GM19351 (cell line): ENCODE results near the gene NKD2.
"Not testable (repeated sequence)": the region's sequence is repeated elsewhere in the genome, so short reads cannot be mapped to it uniquely, and the experiment has no call there.

Source experiments
- ATAC-seq: cut with Tn5 transposase; IDR thresholded peaks from one replicate; pipeline ENCODE4 v1.9.1; 2021; ENCODE audit warnings: mild to moderate bottlenecking, moderate library complexity; ENCODE audit not compliant: unreplicated experiment

The NKD2 gene

DNA sequence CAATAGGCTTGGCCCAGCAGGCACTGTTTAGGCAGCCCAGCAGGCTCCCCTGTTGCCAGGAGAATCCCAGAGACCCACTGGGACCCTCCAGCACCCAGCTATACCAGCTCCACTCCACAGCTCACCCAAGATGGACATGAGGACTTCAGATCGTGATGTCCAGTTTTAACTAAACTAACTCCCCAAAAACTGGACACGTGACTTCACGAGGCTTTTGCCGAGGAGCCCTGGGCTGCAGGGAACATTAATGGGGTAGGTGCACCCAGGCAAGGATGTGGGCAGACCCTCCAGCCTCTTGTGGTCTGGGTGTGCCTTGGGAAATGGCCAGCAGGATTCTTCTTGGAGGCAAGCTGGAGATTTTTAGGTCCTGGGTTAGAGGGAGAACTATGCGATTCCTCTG is 8.9 kb upstream of the NKD2 start:
- ATAC-seq = no peak

GRCh38 chr5:1000329-1000728 is 8.3 kb upstream of the NKD2 start:
- no peak for ATAC-seq

GRCh38 chr5:1000831-1001230 is 7.8 kb upstream of the NKD2 start:
- not testable (repeated sequence) for ATAC-seq

- no peak for ATAC-seq
Measured at GRCh38 chr5:1001406-1002270, 7.0 kb upstream of the NKD2 start.

- ATAC-seq = no peak
Measured at GRCh38 chr5:1002271-1002546, 6.4 kb upstream of the NKD2 start.

- no peak for ATAC-seq
Measured at GRCh38 chr5:1002836-1003235, 5.8 kb upstream of the NKD2 start.

GRCh38 chr5:1003296-1003937 is 5.2 kb upstream of the NKD2 start:
- no peak for ATAC-seq

- ATAC-seq = no peak
Measured at GRCh38 chr5:1004461-1005248, 3.9 kb upstream of the NKD2 start.

GRCh38 chr5:1005249-1005851 is 3.3 kb upstream of the NKD2 start:
- no peak for ATAC-seq

GRCh38 chr5:1005904-1006655 is 2.5 kb upstream of the NKD2 start:
- no peak for ATAC-seq

DNA sequence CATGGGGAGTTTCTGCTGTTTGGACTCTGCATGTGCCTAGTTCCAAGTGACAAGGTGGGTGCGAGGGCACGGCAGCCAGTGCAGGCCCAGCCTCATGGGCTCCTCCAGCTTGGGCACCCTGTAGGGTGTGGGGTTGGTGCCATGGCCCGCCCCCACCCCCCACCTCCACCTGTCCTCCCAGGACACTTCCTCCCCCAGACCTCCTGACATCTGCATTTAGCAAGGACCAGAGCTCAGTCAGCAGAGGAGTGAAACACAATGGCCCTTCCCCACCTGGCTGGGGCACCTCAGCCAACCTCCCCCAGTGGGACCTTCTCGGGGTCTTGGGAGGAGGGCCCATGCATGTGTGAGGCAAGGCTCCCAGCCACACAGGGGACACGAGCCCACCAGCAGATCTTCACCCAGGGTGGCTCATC is 1.9 kb upstream of the NKD2 start:
- no peak for ATAC-seq

DNA sequence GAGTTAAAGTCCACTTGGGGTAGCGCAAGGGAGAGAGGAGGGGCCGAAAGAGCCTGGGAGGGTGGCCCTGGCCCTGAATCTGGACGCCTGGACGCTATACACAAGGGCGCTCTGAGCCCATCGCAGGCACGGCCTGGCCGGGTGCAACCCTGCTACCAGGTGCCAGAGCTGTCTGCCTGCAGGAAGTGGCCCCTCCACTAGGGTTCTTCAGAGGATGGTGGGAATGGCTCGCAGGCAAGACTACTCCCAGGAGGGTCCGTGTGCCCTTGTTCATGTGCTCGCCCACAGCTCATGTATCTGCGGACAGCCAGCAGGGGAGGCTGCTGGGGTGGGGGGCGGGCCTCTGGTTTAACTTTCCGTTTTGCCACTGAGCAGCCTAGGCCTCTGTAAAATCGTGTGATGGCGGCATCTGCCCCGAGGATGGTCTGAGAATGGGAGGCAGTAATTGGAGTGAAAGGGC is 1.4 kb upstream of the NKD2 start:
- no peak for ATAC-seq

DNA sequence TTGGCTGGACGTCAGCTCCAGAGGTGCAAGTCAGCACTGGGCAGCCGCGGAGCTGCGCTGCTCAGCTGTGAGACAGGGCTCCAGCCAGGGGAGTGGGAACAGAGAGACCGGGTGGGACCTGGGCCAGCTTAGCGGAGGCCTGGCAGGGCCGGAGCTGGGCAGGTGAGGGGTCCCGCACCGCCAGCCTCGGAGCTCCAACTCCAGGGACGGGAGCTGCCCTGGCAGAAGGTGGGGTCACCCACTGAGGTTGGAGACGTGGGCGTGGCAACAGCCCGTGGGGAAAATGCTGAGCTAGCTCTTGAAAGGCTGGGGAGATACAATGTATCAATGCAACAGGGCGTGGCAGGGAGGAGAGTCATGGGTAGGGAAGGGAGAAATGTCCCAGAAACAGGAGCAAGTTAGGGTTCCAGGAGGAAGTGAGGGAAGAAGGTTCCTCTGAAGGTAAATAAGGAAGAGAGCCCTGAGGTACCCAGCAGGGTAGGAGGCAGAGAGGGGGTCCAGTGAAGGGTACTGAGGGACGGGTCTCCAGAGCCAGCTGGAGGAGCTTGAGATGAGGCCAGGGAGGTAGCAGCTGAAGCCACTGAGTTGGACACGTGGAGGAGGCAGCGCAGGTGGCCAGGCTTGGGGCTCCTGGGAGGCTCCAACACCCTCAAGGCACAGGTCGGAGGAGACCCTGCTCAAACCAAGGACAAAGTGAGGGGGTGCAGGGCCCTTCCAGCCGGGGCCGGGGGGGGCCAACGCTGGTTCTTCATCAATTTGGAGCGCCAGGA is 736 bp upstream of the NKD2 start:
- no peak for ATAC-seq

DNA sequence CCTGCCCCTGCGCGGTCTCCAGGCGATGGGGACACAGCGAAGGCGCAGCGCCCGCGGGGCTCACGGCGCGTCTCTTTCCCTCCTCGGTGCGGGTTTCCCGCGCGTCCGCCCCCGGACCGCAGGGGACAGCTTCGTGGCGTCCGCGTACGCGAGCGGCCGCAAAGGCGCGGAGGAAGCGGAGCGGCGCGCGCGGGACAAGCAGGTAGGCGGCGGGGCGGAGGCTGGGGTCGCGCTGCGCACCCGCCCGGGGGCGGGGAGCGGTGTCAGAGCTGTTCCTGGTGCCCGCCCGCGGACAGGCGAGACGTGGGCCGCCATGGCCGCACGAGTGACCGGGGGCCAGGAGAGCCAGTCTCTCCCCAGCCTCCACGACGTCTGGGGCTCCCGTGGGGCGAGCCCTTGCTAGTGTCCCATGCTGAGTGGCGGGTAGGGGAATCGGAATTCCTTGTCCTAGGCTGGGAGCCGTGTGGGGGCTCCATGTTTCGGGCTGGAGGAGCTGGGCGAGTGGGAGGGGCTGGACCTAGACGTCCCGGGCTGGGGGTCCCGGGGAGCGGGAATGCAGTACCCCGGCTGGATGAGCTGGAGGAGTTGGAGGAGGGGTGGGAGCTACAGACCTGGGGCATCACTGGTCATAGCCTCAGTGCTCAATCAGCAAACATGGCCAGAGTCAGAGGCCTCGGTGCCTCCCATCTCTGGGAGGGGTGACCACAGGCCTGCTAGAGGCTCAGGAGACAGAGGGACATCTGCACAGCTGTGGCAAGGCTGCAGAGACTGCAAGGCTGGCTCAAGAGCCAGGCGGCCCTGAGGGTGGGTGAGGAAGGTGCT is 968 bp downstream of the NKD2 start:
- ATAC-seq = no peak

DNA sequence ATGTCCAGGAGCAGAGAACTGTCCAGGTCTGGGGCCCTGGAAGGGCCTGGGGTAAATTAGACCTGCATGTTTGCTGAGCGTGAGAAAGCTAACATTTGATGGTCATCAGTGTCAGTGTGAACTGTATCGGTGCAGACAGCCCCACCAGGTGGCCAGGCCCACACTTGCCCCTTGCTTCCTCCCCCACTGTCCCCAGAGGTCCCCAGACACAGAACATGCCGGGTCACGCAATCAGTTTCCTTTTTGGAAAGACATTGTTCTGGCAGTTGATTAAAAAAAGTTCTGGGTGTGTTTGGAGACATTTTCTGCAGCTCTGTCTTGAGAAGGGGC is 1.5 kb downstream of the NKD2 start:
- ATAC-seq = no peak

GRCh38 chr5:1010641-1011046 is 2.0 kb downstream of the NKD2 start:
- no peak for ATAC-seq

DNA sequence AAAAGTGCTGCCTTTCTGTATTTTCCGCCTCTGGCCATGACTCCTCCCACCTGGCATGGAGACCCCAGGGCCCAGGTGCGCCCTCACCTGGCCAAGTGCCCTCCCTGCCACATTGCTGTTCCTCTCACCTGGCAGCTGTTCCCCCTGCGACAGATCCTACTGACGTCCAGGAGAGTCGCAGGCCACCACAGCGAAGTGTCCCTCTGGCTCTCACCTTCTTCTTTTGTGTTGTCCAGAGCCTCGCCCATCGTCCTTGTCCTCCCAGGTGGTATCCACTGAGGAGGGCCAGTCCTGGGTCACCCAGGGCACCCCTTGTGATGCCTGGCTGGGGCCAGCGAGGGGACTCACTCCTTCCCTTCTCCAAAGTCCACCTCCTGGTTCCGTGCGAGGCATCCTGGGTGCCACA is 2.6 kb downstream of the NKD2 start:
- no peak for ATAC-seq

- ATAC-seq = no peak
Measured at GRCh38 chr5:1011741-1012312, 3.2 kb downstream of the NKD2 start.

DNA sequence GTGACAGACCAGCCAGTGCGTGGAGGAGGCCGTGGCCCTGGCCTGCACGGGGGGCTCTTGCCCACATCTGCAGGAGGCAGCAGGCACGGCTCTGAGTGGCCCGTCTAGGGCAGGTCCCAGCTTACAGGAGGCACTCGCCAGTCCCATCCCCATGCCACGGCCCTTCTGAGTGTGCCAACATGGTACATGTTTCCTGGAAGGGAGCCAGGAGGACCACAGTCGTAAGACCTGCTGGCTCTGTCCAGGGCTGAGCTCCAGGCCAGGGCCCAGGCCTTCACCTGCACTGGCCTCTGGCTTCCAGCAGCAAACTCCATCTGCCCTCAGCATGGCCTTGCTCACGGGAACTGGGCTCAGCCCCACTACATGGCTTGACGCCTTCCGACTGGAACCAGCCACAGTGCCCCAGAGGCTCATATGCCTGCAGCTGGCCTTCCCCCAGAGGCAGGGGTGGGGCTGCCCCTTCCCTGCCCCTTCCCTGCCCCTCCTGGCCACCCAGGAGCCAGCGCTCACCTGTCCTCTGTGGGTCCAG is 3.8 kb downstream of the NKD2 start:
- ATAC-seq = no peak
